Prostate gland (tissue), 2 donors: ENCODE results near the gene CLCNKA.
"Not testable (repeated sequence)": the region's sequence is repeated elsewhere in the genome, so short reads cannot be mapped to it uniquely, and the experiment has no call there.

ENCODE experiments used
- POLR2AphosphoS5 ChIP-seq: sonication (generic); formaldehyde crosslinking; IDR thresholded peaks from one replicate; pipeline ENCODE4 v1.6.1; 2017; ENCODE audit warnings: antibody characterized with exemption
- TF ChIP-seq, protein P1 (sequence below), 4 experiments: fragments of 200-600 bp in 2 of 4; fragments of 450-650 bp in 2 of 4; sonication (generic) in 2 of 4; IDR thresholded peaks; 1 replicate in 3 of 4; 2 replicates in 1 of 4; pipeline ENCODE4 v1.5.1; 2016 to 2019; ENCODE audit warnings: antibody characterized with exemption in 4 of 4, mild to moderate bottlenecking in 2 of 4, moderate library complexity in 2 of 4

DNA sequence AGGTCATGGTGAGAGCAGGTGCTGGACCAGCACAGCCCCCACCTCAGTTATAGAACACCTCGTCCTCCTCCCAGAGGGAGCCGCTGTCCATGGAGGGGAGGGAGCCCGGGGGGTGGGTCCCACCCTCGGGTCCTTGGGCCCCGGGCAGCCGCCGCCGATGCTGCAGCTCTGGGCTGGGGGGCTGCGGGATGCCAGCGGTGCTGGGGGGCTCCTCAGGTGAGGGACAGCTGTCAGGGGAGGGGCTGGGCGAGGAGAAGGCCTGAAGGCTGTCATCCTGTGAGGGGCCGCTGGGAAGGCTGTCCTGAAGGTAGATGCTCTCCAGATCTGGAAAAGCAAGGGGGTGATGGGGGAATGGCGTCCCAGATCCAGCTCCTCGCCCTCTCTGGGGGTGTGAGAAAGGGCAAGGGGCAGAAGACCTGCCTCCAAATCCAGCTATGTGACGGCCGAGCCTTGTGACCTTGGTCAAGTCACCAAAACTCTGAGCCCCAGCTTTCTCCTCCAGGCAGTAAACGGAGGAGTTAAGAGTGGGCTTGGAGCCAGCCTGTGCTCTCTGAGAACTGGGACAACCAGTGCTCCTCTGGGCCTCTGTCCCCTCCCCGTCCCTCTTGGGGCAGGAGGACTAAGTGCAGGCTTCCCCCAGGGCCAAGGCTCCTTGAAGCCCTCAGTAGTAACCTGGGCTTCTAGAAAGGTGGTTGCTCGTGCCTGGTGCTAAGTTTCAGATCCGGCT lies 36.7 kb downstream of the CLCNKA start:
- TF ChIP-seq, protein P1, sequence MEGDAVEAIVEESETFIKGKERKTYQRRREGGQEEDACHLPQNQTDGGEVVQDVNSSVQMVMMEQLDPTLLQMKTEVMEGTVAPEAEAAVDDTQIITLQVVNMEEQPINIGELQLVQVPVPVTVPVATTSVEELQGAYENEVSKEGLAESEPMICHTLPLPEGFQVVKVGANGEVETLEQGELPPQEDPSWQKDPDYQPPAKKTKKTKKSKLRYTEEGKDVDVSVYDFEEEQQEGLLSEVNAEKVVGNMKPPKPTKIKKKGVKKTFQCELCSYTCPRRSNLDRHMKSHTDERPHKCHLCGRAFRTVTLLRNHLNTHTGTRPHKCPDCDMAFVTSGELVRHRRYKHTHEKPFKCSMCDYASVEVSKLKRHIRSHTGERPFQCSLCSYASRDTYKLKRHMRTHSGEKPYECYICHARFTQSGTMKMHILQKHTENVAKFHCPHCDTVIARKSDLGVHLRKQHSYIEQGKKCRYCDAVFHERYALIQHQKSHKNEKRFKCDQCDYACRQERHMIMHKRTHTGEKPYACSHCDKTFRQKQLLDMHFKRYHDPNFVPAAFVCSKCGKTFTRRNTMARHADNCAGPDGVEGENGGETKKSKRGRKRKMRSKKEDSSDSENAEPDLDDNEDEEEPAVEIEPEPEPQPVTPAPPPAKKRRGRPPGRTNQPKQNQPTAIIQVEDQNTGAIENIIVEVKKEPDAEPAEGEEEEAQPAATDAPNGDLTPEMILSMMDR (IDR thresholded peaks at IDR 0.05) = not testable (repeated sequence)
- not testable (repeated sequence) for TF ChIP-seq POLR2AphosphoS5
